Parathyroid adenoma (tissue), 2 donors: Measurements from ENCODE around the gene ADGRG1.

Experiments used
- H2AFZ ChIP-seq: fragments of 300-600 bp; sonication (generic); one replicate; pipeline ENCODE4 v1.7.0; 2017; ENCODE audit warnings: antibody characterized with exemption, mild to moderate bottlenecking
- H3K27ac ChIP-seq: fragments of 300-600 bp; sonication (generic); one replicate; pipeline ENCODE4 v1.7.0; 2017
- H3K27me3 ChIP-seq: fragments of 300-600 bp; sonication (generic); one replicate; pipeline ENCODE4 v1.7.0; 2017; ENCODE audit warnings: low read length; ENCODE audit not compliant: control insufficient read depth, insufficient read depth
- H3K36me3 ChIP-seq: fragments of 300-600 bp; sonication (generic); one replicate; pipeline ENCODE4 v1.7.0; 2017; ENCODE audit warnings: low read length; ENCODE audit not compliant: control insufficient read depth, insufficient read depth
- H3K4me1 ChIP-seq: fragments of 300-600 bp; sonication (generic); one replicate; pipeline ENCODE4 v1.7.0; 2017; ENCODE audit warnings: control low read depth
- H3K4me2 ChIP-seq: fragments of 300-600 bp; sonication (generic); one replicate; pipeline ENCODE4 v1.7.0; 2017; ENCODE audit warnings: low read length
- H3K4me3 ChIP-seq: fragments of 300-600 bp; sonication (generic); one replicate; pipeline ENCODE4 v1.7.0; 2017; ENCODE audit warnings: low read depth, low read length
- H3K79me2 ChIP-seq: fragments of 300-600 bp; sonication (generic); one replicate; pipeline ENCODE4 v1.7.0; 2017; ENCODE audit warnings: control low read depth
- H3K9ac ChIP-seq: fragments of 300-600 bp; sonication (generic); one replicate; pipeline ENCODE4 v1.7.0; 2017; ENCODE audit warnings: mild to moderate bottlenecking
- H3K9me3 ChIP-seq: fragments of 300-600 bp; sonication (generic); one replicate; pipeline ENCODE4 v1.7.0; 2017; ENCODE audit warnings: low read length; ENCODE audit not compliant: control insufficient read depth
- CTCF ChIP-seq: fragments of 300-600 bp; sonication (generic); IDR thresholded peaks from one replicate; pipeline ENCODE4 v1.7.0; 2017; ENCODE audit warnings: antibody characterized with exemption, mild to moderate bottlenecking
- donor health status: primary hyperparathyroidism.

The ADGRG1 gene

DNA sequence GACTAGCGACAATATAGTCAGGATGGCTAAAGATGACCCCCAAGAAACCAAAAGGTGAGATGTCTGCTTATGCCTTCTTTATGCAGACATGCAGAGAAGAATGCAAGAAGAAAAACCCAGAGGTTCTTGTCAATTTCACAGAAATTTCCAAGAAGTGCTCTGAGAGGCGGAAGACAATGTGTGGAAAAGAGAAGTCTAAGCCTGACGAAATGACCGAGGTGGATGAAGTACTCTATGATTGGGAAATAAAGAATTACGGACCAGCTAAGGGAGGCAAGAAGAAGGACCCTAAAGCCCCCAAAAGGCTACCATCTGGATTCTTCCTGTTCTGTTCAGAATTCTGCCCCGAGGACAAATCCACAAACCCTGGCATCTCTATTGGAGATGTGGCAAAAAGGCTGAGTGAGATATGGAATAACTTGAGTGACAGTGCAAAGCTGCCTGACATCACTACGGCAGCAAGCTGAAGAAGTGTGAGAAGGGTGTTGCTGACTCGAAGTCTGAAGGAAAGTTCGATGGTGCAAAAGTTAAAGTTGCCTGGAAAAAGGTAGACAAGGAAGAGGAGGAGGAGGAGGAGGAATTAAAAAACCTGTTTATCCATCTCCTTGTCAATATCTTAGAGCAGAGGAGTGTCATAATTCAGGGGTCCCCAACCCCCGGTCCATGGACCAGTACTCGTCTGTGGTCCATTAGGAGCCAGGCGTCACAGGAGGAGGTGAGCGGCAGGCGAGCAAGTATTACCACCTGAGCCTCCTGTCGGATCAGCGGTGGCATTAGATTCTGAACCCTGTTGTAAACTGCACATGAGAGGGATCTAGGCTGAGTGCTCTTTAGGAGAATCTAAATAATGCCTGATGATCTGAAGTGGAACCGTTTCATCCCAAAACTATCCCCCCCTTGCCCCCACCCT is 25.1 kb upstream of the ADGRG1 start:
- Histone ChIP-seq H3K36me3 (no peaks in the 10 kb centered on the region), H3K4me1 (peaks cover 6% of the 10 kb centered on the region), H2AFZ (no peak overlapping the region), H3K27me3 (no peaks in the 10 kb centered on the region), H3K9me3 (no peaks in the 10 kb centered on the region), H3K4me2 (no peak overlapping the region), H3K9ac (no peak overlapping the region), H3K79me2 (no peaks in the 10 kb centered on the region), H3K4me3 (no peak overlapping the region), H3K27ac (no peak overlapping the region)
- TF ChIP-seq CTCF = no peak

DNA sequence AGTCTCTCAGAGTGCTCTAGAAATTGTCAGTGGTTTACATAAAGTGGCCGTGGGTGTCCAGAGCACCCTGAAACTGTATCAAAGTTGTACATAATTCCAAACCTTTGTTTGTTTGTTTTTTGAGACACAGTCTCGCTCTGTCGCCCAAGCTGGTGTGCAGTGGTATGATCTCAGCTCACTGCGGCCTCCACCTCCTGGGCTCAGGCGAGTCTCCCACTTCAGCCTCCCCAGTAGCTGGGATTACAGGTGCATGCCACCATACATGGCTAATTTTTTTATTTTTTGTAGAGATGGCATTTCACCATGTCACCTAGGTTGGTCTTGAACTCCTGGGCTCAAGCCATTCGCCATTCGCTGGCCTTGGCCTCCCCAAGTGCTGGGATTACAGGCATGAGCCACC is 24.3 kb upstream of the ADGRG1 start:
- Histone ChIP-seq H3K27me3 (no peaks in the 10 kb centered on the region), H3K27ac (no peak overlapping the region)

GRCh38 chr16:57606147-57606846 is 22.1 kb upstream of the ADGRG1 start:
- H3K27me3 ChIP-seq = no peaks in the 10 kb centered on the region
- H2AFZ ChIP-seq = no peak overlapping the region
- H3K9me3 ChIP-seq = no peaks in the 10 kb centered on the region
- H3K27ac ChIP-seq = no peak overlapping the region
- no peak overlapping the region for H3K9ac ChIP-seq
- no peaks in the 10 kb centered on the region for H3K4me1 ChIP-seq
- TF ChIP-seq CTCF = no peak
- H3K4me2 ChIP-seq = no peak overlapping the region
- H3K36me3 ChIP-seq = no peaks in the 10 kb centered on the region
- H3K4me3 ChIP-seq = no peak overlapping the region
- no peaks in the 10 kb centered on the region for H3K79me2 ChIP-seq

More for the DNA sequence above, 24.3 kb upstream of the ADGRG1 start:
- Histone ChIP-seq H3K9ac (no peak overlapping the region), H3K36me3 (no peaks in the 10 kb centered on the region), H3K4me2 (no peak overlapping the region), H2AFZ (no peak overlapping the region), H3K9me3 (no peaks in the 10 kb centered on the region), H3K4me3 (no peak overlapping the region), H3K4me1 (peaks cover 6% of the 10 kb centered on the region), H3K79me2 (no peaks in the 10 kb centered on the region)
- no peak for TF ChIP-seq CTCF

GRCh38 chr16:57606847-57607501 is 21.5 kb upstream of the ADGRG1 start:
- Histone ChIP-seq H3K79me2 (no peaks in the 10 kb centered on the region), H3K27me3 (no peaks in the 10 kb centered on the region), H3K4me3 (no peak overlapping the region), H3K4me1 (no peaks in the 10 kb centered on the region), H3K9ac (no peak overlapping the region), H3K36me3 (no peaks in the 10 kb centered on the region), H3K4me2 (no peak overlapping the region), H3K9me3 (no peaks in the 10 kb centered on the region), H3K27ac (no peak overlapping the region), H2AFZ (no peak overlapping the region)
- no peak for TF ChIP-seq CTCF
